Endothelial cell of umbilical vein (primary cell): Measurements from ENCODE around the gene FAM171A2.

Experiments
- EZH2 ChIP-seq: IDR thresholded peaks from 2 replicates; pipeline ENCODE4 v1.6.1; 2012; ENCODE audit warnings: borderline replicate concordance, low read depth, mild to moderate bottlenecking, moderate library complexity, low read length, inconsistent platforms; ENCODE audit not compliant: severe bottlenecking
- FOS ChIP-seq: IDR thresholded peaks from 2 replicates; pipeline ENCODE4 v1.6.1; 2011; ENCODE audit warnings: mild to moderate bottlenecking, low read length, moderate library complexity, borderline replicate concordance; ENCODE audit not compliant: insufficient read depth
- GATA2 ChIP-seq: IDR thresholded peaks from 2 replicates; pipeline ENCODE4 v1.7.0; 2011; ENCODE audit warnings: low read depth, mild to moderate bottlenecking, moderate library complexity, mixed read lengths, low read length; ENCODE audit not compliant: insufficient read length, insufficient read depth
- MYC ChIP-seq: IDR thresholded peaks from one replicate; pipeline ENCODE4 v1.6.1; 2011; ENCODE audit warnings: mild to moderate bottlenecking, low read depth, low read length
- POLR2A ChIP-seq: IDR thresholded peaks from 2 replicates; pipeline ENCODE4 v1.6.1; 2012; ENCODE audit warnings: low read depth, mild to moderate bottlenecking, control low read depth, low read length
- POLR2AphosphoS5 ChIP-seq: IDR thresholded peaks from 2 replicates; pipeline ENCODE4 v1.6.1; 2012; ENCODE audit warnings: low read depth, mild to moderate bottlenecking, control low read depth, low read length, moderate library complexity; ENCODE audit not compliant: insufficient read depth
- TF ChIP-seq, protein P1 (sequence below), 2 donors: IDR thresholded peaks; 1 replicate in 1 of 2; 2 replicates in 1 of 2; pipeline ENCODE4 v1.5.1; 2011; ENCODE audit warnings: low read length in 2 of 2, mild to moderate bottlenecking in 2 of 2, moderate library complexity in 2 of 2, control low read depth in 1 of 2, inconsistent platforms in 1 of 2, low read depth in 1 of 2; ENCODE audit not compliant: insufficient read depth in 1 of 2; ENCODE audit errors: extremely low read depth in 1 of 2
- TF ChIP-seq, protein P2 (sequence below): IDR thresholded peaks from 2 replicates; pipeline ENCODE4 v1.6.1; 2011; ENCODE audit not compliant: insufficient read depth, insufficient read length

- TF ChIP-seq, protein P1, sequence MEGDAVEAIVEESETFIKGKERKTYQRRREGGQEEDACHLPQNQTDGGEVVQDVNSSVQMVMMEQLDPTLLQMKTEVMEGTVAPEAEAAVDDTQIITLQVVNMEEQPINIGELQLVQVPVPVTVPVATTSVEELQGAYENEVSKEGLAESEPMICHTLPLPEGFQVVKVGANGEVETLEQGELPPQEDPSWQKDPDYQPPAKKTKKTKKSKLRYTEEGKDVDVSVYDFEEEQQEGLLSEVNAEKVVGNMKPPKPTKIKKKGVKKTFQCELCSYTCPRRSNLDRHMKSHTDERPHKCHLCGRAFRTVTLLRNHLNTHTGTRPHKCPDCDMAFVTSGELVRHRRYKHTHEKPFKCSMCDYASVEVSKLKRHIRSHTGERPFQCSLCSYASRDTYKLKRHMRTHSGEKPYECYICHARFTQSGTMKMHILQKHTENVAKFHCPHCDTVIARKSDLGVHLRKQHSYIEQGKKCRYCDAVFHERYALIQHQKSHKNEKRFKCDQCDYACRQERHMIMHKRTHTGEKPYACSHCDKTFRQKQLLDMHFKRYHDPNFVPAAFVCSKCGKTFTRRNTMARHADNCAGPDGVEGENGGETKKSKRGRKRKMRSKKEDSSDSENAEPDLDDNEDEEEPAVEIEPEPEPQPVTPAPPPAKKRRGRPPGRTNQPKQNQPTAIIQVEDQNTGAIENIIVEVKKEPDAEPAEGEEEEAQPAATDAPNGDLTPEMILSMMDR (IDR thresholded peaks at IDR 0.05; ENCODE audit: extremely low read depth in 1 of 2, insufficient read depth in 1 of 2, low read depth in 1 of 2, low read length in 2 of 2), result no peak
- TF ChIP-seq, protein P2, sequence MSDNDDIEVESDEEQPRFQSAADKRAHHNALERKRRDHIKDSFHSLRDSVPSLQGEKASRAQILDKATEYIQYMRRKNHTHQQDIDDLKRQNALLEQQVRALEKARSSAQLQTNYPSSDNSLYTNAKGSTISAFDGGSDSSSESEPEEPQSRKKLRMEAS, result no peak
- TF ChIP-seq EZH2 (no peak), POLR2A (no peak), POLR2AphosphoS5 (no peak), FOS (no peak), MYC (no peak), GATA2 (no peak)
These were observed 10.6 kb downstream of the FAM171A2 start for GRCh38 chr17:44352828-44353671.
